K562 (cell line): ENCODE results near the gene C16orf92. TPM values are rescaled to one million over a fixed set of nuclear protein-coding genes. Genes with fewer than 3 reads are reported as not detected.

Experiments used
- BMI1 ChIP-seq: fragments of 150-350 bp; IDR thresholded peaks from 2 replicates; pipeline ENCODE4 v1.6.1; 2014; ENCODE audit warnings: low read length
- BRD4 ChIP-seq: fragments of 200-600 bp; sonication (generic); IDR thresholded peaks from 2 replicates; pipeline ENCODE4 v1.6.1; 2017; ENCODE audit warnings: inconsistent platforms
- C11orf30 ChIP-seq: fragments of 450-650 bp; IDR thresholded peaks from 2 replicates; pipeline ENCODE4 v1.6.1; 2016; ENCODE audit warnings: low read depth, mild to moderate bottlenecking
- CBFA2T3 ChIP-seq: fragments of 450-650 bp; IDR thresholded peaks from 2 replicates; pipeline ENCODE4 v1.6.1; 2017
- CHCHD3 ChIP-seq: fragments of 250-450 bp; sonication (Bioruptor Pico); IDR thresholded peaks from 2 replicates; pipeline ENCODE4 v2.1.2; 2022; ENCODE audit warnings: mild to moderate bottlenecking
- ETS2 ChIP-seq: IDR thresholded peaks from 2 replicates; pipeline ENCODE4 v1.6.1; 2016; ENCODE audit warnings: borderline replicate concordance, missing genetic modification characterization, mild to moderate bottlenecking, moderate library complexity, missing compliant biosample characterization; ENCODE audit not compliant: poor library complexity, severe bottlenecking
- GATAD2B ChIP-seq: fragments of 450-650 bp; IDR thresholded peaks from 2 replicates; pipeline ENCODE4 v1.6.1; 2017; ENCODE audit warnings: mild to moderate bottlenecking, borderline replicate concordance
- IRF2 ChIP-seq: sonication (generic); formaldehyde crosslinking; IDR thresholded peaks from 2 replicates; pipeline ENCODE4 v1.8.1; 2022; ENCODE audit warnings: mild to moderate bottlenecking, missing genetic modification reagents
- JUND ChIP-seq, 2 experiments: IDR thresholded peaks; 2 replicates in 1 of 2; 3 replicates in 1 of 2; pipeline ENCODE4 v1.6.1; 2011; ENCODE audit warnings: borderline replicate concordance in 2 of 2, low read depth in 2 of 2, low read length in 2 of 2, improper control_type of control experiment in 1 of 2, missing biosample characterization in 1 of 2, missing genetic modification characterization in 1 of 2, missing genetic modification reagents in 1 of 2
- KAT7 ChIP-seq: sonication (generic); formaldehyde crosslinking; IDR thresholded peaks from 2 replicates; pipeline ENCODE4 v1.8.0; 2022; ENCODE audit warnings: missing genetic modification reagents, mild to moderate bottlenecking, borderline replicate concordance
- LARP7 ChIP-seq: fragments of 450-650 bp; IDR thresholded peaks from 2 replicates; pipeline ENCODE4 v1.6.1; 2016
- MED1 ChIP-seq: sonication (generic); formaldehyde crosslinking; IDR thresholded peaks from 2 replicates; pipeline ENCODE4 v1.8.1; 2023; ENCODE audit warnings: missing genetic modification reagents, borderline replicate concordance
- MYNN ChIP-seq, 2 experiments: sonication (generic); formaldehyde crosslinking in 1 of 2; IDR thresholded peaks; 2 replicates each; pipeline versions ENCODE4 v1.5.0 to v1.6.1; 2016 to 2020; ENCODE audit warnings: antibody characterized with exemption in 1 of 2, missing genetic modification reagents in 1 of 2
- NFIC ChIP-seq: fragments of 450-650 bp; IDR thresholded peaks from 2 replicates; pipeline ENCODE4 v1.6.1; 2017; ENCODE audit warnings: mild to moderate bottlenecking, inconsistent platforms
- PML ChIP-seq: IDR thresholded peaks from 2 replicates; pipeline ENCODE4 v1.6.1; 2012; ENCODE audit warnings: low read length, inconsistent platforms
- POLR3G ChIP-seq: IDR thresholded peaks from 2 replicates; pipeline ENCODE4 v1.6.1; 2011; ENCODE audit not compliant: insufficient read length, insufficient replicate concordance; ENCODE audit errors: extremely low read depth
- SNIP1 ChIP-seq: fragments of 450-650 bp; IDR thresholded peaks from 2 replicates; pipeline ENCODE4 v1.7.1; 2017; ENCODE audit warnings: low read depth, mild to moderate bottlenecking
- SRSF9 ChIP-seq: fragments of 200-400 bp; formaldehyde crosslinking; IDR thresholded peaks from 2 replicates; pipeline ENCODE4 v1.6.1; 2017; ENCODE audit warnings: low read depth, low read length, borderline replicate concordance
- STAT5B ChIP-seq: fragments of 250-450 bp; sonication (Bioruptor Pico); IDR thresholded peaks from 2 replicates; pipeline ENCODE4 v1.8.0; 2021; ENCODE audit warnings: mild to moderate bottlenecking, inconsistent platforms
- TAF1 ChIP-seq: IDR thresholded peaks from 2 replicates; pipeline ENCODE4 v1.6.1; 2011; ENCODE audit warnings: mild to moderate bottlenecking, low read length, moderate library complexity; ENCODE audit not compliant: insufficient read depth, control insufficient read depth, severe bottlenecking; ENCODE audit errors: extremely low read depth
- TAL1 ChIP-seq: fragments of 450-650 bp; IDR thresholded peaks from 2 replicates; pipeline ENCODE4 v1.6.1; 2016; ENCODE audit warnings: mild to moderate bottlenecking
- TEAD4 ChIP-seq, 2 experiments: sonication (generic) in 1 of 2; formaldehyde crosslinking in 1 of 2; IDR thresholded peaks; 2 replicates each; pipeline versions ENCODE4 v1.6.1 to v1.8.0; 2012 to 2022; ENCODE audit warnings: borderline replicate concordance in 1 of 2, inconsistent platforms in 1 of 2, low read length in 1 of 2, mild to moderate bottlenecking in 1 of 2, missing genetic modification reagents in 1 of 2
- ZC3H8 ChIP-seq: fragments of 450-650 bp; IDR thresholded peaks from 2 replicates; pipeline ENCODE4 v1.6.1; 2017
- polyA plus RNA-seq, 8 experiments: library from polyadenylated mRNA; depleted of rRNA in 4 of 8; stranded (reverse) in 5 of 8; unstranded in 3 of 8; fragments of >200 nt; fragmentation: Nextera tagmentation in 2 of 8; fragmentation: Illumina TruSeq in 1 of 8; extraction: Ambion mirVana in 2 of 8; extraction: Trizol in 1 of 8; gene quantifications; 2 replicates each; pipeline versions ENCODE4 v1.2.1 to v1.2.3, GENCODE V29; 2011 to 2014; ENCODE audit warnings: inconsistent platforms in 1 of 8, missing spikeins in 1 of 8
- total RNA-seq, 7 experiments: library from RNA; depleted of rRNA in 6 of 7; stranded (reverse); fragments of >200 nt in 6 of 7; fragmentation: Illumina TruSeq in 2 of 7; extraction: Trizol in 2 of 7; gene quantifications; 2 replicates each; pipeline versions ENCODE4 v1.2.1 to v1.2.3, GENCODE V29; 2011 to 2021; ENCODE audit warnings: low replicate concordance in 1 of 7
- TF ChIP-seq, protein P1 (sequence below): sonication (generic); formaldehyde crosslinking; IDR thresholded peaks from 2 replicates; pipeline ENCODE4 v1.9.0; 2022; ENCODE audit warnings: mild to moderate bottlenecking, missing genetic modification reagents
- TF ChIP-seq, protein P2 (sequence below): fragments of 450-650 bp; formaldehyde crosslinking; IDR thresholded peaks from 2 replicates; pipeline ENCODE4 v1.4.0; 2022; ENCODE audit warnings: missing genetic modification characterization
- TF ChIP-seq, protein P3 (sequence below): fragments of 250-450 bp; sonication (Bioruptor Pico); IDR thresholded peaks from 2 replicates; pipeline ENCODE4 v1.8.0; 2021; ENCODE audit warnings: mild to moderate bottlenecking, moderate library complexity

C16orf92 gene
- total and polyA plus RNA-seq, 9 of the 15 experiments (the other 6 are each of a cell fraction or from before 2014, with no cell fraction given) = not detected

DNA sequence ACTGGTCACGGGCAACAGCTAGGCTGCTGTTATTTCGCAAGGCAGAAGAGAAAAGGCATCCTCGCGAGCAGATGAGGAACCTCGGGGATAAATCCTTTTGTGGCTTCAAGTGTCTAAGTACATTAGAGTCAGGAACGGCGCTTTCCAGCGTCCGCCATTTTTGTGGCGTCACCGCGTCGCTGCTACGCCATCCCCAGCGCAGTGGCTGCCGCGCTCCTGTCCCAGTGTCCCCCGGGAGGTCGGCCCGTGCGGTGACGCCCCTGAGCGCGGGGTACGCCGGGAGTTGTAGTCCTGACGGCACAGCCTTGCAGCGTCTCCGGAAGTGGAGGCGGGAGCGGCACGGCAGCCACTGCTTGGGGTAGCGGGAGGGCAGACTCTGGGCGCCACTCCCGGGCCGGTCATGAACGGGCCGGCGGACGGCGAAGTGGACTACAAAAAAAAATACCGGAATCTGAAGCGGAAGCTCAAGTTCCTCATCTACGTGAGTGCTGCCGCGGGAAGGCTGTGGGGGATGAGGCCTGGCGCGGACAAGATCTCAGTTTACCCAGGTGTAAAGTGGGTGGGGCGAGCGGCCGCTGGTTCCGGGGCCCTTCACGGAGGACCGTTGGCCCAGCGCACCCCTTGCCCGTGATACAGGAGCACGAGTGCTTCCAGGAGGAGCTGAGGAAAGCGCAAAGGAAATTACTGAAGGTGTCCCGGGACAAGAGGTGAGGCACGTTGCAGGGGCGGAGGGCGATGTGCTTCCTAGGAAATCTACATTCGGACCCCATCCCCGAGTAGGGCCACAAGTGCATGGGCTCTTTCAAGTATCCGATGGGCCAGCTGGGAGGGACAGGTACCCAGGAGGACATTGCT lies 26.9 kb upstream of the C16orf92 start, which contains the start of gene INO80E (continued):
- TF ChIP-seq CBFA2T3 (no peak), TAL1 (no peak), STAT5B (no peak), ZC3H8 (no peak), C11orf30 (peak; percentile 96), TAF1 (peak; percentile 76), NFIC (0 out of 2 replicates have a peak, but pooled peaks have one; percentile 4), MED1 (CRISPR knock-in tag) (no peak), POLR3G (no peak), CHCHD3 (CRISPR knock-in tag) (no peak), IRF2 (CRISPR knock-in tag) (no peak), GATAD2B (no peak), TEAD4 (IDR thresholded peaks at IDR 0.05; ENCODE audit: low read length) (no peak), TEAD4 (CRISPR knock-in tag; IDR thresholded peaks at IDR 0.05; ENCODE audit: borderline replicate concordance) (no peak), SNIP1 (no peak), SRSF9 (no peak), BMI1 (no peak), KAT7 (CRISPR knock-in tag) (no peak), LARP7 (no peak), PML (peak; percentile 66), MYNN (IDR thresholded peaks at IDR 0.05) (no peak), MYNN (CRISPR knock-in tag; IDR thresholded peaks at IDR 0.05) (no peak), JUND (IDR thresholded peaks at IDR 0.05; ENCODE audit: borderline replicate concordance, low read depth, low read length) (peak; percentile 79), JUND (tag; IDR thresholded peaks at IDR 0.05; ENCODE audit: borderline replicate concordance, low read depth, low read length) (no peak; the same call in 2 of the 3 replicates), ETS2 (tag) (no peak), BRD4 (peak; percentile 98; the same call in 1 of the 2 replicates)
- TF ChIP-seq, protein P1, sequence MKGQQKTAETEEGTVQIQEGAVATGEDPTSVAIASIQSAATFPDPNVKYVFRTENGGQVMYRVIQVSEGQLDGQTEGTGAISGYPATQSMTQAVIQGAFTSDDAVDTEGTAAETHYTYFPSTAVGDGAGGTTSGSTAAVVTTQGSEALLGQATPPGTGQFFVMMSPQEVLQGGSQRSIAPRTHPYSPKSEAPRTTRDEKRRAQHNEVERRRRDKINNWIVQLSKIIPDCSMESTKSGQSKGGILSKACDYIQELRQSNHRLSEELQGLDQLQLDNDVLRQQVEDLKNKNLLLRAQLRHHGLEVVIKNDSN (CRISPR knock-in tag) = peak; percentile 53; the same call in 1 of the 2 replicates
- TF ChIP-seq, protein P2, sequence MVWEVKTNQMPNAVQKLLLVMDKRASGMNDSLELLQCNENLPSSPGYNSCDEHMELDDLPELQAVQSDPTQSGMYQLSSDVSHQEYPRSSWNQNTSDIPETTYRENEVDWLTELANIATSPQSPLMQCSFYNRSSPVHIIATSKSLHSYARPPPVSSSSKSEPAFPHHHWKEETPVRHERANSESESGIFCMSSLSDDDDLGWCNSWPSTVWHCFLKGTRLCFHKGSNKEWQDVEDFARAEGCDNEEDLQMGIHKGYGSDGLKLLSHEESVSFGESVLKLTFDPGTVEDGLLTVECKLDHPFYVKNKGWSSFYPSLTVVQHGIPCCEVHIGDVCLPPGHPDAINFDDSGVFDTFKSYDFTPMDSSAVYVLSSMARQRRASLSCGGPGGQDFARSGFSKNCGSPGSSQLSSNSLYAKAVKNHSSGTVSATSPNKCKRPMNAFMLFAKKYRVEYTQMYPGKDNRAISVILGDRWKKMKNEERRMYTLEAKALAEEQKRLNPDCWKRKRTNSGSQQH (CRISPR knock-in tag) = no peak
- TF ChIP-seq, protein P3, sequence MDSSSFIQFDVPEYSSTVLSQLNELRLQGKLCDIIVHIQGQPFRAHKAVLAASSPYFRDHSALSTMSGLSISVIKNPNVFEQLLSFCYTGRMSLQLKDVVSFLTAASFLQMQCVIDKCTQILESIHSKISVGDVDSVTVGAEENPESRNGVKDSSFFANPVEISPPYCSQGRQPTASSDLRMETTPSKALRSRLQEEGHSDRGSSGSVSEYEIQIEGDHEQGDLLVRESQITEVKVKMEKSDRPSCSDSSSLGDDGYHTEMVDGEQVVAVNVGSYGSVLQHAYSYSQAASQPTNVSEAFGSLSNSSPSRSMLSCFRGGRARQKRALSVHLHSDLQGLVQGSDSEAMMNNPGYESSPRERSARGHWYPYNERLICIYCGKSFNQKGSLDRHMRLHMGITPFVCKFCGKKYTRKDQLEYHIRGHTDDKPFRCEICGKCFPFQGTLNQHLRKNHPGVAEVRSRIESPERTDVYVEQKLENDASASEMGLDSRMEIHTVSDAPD (CRISPR knock-in tag) = no peak
